GM23338 (cell line): ENCODE results near the gene SORCS2.

ENCODE experiments used
- CREB1 ChIP-seq: fragments of 250-450 bp; sonication (Bioruptor Pico); IDR thresholded peaks from 2 replicates; pipeline ENCODE4 v1.5.0; 2020; ENCODE audit warnings: low read depth, mild to moderate bottlenecking, moderate library complexity
- CTCF ChIP-seq, 2 experiments: fragments of 200-600 bp in 1 of 2; sonication (generic) in 1 of 2; conservative IDR thresholded peaks; 2 replicates each; pipeline versions ENCODE4 v1.5.1 to v1.6.1; 2016 to 2017; ENCODE audit warnings: antibody characterized with exemption in 2 of 2, low read depth in 2 of 2, mild to moderate bottlenecking in 2 of 2, moderate library complexity in 1 of 2
- EZH2 ChIP-seq: fragments of 200-600 bp; sonication (generic); IDR thresholded peaks from one replicate; pipeline ENCODE4 v1.8.0; 2017; ENCODE audit warnings: antibody characterized with exemption, mild to moderate bottlenecking, low read depth; ENCODE audit not compliant: unreplicated experiment
- POLR2AphosphoS5 ChIP-seq: IDR thresholded peaks from 2 replicates; pipeline ENCODE4 v1.6.1; 2016; ENCODE audit warnings: antibody characterized with exemption, low read depth
- REST ChIP-seq: IDR thresholded peaks from one replicate; pipeline ENCODE4 v1.6.1; 2018; ENCODE audit warnings: antibody characterized with exemption; ENCODE audit not compliant: unreplicated experiment
- ZNF114 ChIP-seq: fragments of 250-450 bp; sonication (Bioruptor Pico); IDR thresholded peaks from 2 replicates; pipeline ENCODE4 v1.5.0; 2020; ENCODE audit warnings: mild to moderate bottlenecking, moderate library complexity
- ZNF331 ChIP-seq: fragments of 250-450 bp; sonication (Bioruptor Pico); IDR thresholded peaks from 2 replicates; pipeline ENCODE4 v1.5.0; 2020; ENCODE audit warnings: low read depth, mild to moderate bottlenecking, moderate library complexity

GRCh38 chr4:7687796-7688195 is 495.5 kb downstream of the SORCS2 start:
- TF ChIP-seq CTCF (conservative IDR thresholded peaks at IDR 0.05; ENCODE audit: low read depth in 2 of 2) (no peak), EZH2 (no peak), ZNF114 (CRISPR knock-in tag) (no peak), POLR2AphosphoS5 (no peak), CREB1 (no peak), ZNF331 (CRISPR knock-in tag) (no peak), REST (no peak)
